IPS DF 4.7 (cell line): ENCODE results near the gene ARHGEF1.

Experiments
- DNase-seq: peaks from one replicate; pipeline ENCODE4 v3.0.0-alpha.2; 2013; ENCODE audit warnings: low spot score; ENCODE audit errors: extremely low read depth

ARHGEF1 gene

DNA sequence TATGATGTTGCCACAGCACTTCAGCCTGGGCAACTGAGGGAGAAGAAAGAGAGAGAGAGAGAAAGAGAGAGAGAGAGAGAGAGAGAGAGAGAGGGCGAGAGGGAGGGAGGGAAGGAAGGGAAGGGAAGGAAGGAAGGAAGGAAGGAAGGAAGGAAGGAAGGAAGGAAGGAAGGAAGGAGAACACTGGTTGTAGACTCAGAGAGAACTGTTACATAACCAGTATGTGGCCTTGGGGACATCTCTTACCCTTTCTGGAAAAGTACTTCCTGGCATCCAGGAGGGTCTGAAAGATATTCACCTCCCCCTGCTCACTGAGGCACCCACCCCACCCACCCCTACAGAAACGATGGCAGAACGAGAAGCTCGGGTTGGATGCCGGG is 2.7 kb upstream of the ARHGEF1 start:
- no peak for DNase-seq

DNA sequence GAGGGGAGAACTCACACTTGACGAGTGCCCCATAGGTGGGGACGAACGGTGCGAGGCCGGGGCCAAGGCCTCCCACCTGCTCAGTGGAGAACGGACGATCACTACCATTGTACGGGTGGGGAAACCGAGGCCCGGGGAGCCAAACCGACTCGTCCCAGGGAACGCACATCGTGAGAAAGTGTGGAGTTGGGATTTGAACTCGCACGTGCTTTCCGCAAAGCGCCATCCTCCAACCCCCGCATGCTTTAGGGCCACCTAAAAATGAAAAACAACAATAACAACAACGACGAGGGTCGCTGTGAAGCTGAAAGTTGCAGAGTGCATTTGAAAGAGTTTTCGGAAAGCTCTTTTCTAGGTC is 458 bp downstream of the ARHGEF1 start:
- no peak for DNase-seq

DNA sequence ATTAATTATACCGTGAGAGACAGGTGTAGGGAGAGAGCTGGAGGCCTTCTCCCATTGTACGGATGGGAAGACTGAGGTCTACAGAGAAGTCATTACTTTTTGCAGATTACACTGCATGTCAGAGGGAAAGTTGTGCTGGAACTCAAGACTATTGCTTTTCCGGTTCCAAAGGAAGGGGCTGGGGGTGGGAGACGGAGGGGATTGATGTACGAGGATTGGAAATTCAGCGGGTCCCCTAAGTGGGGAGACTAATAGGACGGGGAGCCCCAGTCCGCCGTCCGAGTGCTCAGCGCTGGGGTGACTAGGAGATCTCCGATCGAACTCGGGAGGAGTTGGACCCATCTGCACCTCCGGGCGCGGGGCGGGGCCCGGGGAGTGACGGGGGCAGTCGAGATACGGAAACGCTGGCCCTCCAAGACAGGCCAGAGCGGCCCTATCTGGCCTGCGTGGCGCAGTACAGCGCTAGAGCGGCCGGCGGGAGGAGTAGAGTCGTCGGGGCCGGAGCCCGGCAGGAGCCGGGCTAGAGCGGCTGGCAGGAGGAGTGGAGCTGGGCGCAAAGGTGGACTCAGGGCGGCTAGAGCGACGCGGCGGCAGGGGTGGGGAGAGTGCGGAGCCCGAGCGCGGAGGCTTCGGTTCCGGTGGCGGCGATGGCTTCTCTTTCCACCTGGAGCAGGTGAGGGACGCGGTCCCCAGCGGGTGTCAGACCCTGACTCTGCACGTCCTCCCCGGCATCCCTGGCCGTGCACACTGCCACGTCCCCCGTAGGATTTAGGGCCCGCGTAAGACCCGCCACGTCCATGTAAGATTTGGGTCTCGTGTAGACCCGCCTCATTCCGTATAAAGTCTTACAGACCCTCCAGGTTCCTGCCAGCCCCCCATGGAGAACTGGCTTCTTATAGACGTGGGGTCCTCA is 1.1 kb downstream of the ARHGEF1 start:
- no peak for DNase-seq

DNA sequence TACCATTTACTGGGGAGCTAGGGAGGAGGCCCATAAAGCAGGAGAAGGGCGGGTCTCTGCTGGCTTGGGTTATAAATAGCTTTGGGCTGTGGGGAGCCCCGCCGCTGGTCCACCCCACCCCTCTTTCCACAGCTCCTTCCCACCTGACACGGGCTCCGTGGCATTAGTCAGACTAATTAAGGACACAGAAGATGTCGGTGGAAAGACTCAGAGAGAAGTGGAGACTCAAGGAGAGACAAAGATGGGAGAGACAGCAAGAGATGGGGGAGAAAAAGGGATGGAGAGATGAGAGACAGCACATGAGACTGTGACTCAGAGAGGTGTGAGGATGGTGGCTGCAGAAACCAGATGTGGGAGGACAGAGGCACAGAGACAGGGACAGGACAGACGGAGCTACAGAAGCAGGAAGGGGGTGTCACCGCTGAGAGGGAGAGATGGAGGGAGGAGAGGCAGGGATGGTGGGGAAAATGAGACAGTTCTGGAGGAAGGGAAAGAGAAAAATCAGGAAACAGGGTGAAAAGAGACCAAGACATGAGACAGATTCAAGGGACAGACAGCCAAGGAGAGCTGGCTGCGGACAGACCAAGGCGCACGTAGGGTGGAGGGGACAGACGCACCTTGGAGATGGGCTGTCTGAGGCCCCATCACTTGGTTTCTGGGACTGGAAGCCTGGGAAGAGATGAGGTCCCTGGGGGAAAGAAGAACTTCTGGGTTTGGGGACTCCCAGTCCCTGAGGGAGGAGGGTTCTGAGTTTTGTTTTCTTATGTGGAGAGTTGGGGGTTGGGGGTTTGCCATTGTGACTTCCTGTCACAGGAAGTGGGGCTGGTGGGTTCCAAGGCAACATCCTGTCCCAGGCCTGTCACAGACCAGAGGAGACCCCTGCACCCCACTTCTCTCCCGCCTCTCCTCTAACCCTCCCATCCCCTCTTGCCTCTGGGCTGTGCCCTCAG is 4.1 kb downstream of the ARHGEF1 start:
- no peak for DNase-seq

DNA sequence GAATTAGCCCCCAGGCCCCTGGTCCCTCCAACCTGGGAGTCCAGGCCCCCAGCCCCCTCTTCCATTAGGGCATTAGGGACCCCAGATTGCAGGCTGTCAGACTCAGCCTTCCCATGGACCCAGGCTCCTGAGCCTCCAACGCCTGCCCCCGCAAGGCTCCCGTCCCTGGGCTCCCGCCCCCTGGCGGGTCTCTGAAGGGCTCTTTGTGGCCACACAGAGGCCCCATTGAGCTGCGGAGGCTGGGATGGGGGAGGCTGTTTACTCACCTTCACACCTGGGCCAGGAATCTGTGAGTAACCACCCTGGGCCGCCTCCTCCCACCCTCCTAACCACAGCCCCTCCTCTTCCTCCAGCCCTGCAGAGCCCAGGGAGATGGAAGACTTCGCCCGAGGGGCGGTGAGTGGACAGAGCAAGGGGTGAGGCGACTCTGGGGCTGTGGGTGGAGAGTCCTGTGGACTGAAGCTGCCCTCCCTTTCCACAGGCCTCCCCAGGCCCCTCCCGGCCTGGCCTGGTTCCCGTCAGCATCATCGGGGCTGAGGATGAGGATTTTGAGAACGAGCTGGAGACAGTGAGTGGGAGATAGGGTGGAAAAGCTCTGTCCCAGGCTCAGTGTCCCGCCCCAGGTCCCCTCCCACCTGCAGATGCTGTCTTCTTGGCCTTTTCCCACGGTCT is 4.9 kb downstream of the ARHGEF1 start:
- DNase-seq = no peak

DNA sequence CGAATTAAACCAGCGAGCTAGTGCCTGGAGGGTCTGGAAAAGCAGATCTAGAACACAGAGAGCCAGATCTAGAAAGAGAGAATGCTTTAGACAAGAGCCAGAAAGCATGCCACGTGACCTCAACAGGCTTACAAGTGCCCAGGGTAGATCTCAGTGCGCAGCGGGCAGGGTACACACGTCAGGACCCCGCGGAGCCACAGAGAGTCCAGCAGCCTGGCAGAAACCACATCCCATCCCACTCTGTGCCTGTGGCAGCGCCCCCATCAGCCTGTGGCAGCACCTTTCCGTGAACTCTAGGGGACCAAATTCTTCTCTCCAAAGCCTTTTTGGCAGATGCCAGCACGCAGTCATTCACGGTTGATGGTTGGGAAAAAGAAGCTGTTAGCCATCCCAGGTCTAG is 5.9 kb downstream of the ARHGEF1 start:
- DNase-seq = no peak

DNA sequence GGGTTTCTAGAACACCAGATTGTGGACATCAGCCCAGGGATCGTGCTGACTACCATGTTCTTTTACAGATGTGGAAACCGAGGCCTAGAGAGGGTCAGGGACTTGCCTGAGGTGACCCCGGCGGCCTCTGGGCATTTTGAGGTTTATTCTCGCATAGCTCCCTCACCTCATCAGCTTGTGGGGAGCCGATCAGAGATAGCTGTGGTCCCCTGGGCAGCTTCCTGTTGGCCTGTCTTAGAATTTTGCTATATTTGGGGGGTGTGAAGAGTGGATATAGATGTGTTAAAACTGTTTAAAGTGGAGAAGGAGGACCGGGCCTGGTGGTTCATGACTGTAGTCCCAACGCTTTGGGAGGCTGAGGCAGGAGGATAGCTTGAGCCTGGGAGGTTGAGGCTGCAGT is 6.9 kb downstream of the ARHGEF1 start:
- no peak for DNase-seq

DNA sequence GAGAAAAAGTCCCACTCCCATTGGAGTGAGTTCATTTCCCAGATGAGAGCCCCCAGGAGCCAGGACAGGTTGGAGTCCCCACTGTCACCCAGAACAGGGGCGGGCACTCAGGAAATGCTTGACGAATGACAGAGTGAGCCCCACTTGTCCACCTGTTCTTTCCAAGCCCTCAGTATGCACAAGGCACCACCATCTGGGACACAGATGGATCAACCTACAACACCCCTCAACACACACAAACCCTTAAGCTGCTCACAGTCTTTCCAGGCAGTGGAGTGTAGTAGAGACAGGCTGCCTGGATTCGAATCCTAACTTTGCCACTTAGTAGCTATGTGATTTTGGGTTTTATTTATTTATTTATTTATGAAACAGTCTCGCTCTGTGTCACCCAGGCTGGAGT is 8.0 kb downstream of the ARHGEF1 start:
- DNase-seq = no peak

DNA sequence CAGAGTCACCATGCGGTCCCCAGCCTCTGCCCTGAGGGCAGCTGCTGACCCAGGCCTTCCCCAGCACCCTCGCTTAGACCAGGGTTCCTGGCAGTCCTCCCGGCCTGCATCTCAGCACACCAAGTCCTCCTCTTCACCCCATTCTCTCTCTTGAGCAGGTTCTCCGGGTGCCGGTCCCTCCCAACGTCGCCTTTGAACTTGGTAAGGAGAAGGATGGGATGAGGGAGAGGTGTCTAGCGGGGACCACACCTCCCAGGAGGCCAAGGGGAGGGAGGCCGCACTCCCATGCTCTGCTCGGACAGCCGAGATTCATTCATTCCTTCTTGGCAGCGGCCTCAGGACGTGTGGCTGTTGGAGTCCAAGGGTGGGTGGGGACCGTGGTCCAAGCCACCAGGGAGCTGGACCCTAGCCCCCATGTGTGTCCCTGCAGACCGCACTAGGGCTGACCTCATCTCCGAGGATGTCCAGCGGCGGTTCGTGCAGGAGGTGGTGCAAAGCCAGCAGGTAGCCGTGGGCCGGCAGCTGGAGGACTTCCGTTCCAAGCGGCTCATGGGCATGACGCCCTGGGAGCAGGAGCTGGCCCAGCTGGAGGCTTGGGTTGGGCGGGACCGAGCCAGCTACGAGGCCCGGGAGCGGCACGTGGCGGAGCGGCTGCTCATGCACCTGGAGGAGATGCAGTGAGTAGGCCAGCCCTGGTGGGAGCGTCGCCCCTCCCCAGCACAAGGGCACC is 9.4 kb downstream of the ARHGEF1 start:
- no peak for DNase-seq

DNA sequence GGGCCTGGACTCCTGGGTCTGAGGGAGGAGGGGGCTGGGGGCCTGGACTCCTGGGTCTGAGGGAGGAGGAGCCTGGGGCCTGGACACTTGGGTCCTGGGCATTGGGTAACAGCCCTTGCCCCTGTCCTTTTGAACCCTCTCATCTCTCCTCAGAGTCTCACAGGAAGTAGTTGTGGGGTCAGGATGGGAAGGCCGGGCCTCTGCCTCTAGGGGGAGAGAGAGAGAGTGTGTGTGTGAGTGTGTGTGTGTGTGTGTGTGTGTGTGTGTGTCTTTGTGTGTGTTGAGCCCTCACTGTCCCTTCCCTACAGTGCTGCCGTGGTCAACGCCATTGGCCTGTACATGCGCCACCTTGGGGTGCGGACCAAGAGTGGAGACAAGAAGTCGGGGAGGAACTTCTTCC is 10.9 kb downstream of the ARHGEF1 start:
- no peak for DNase-seq

DNA sequence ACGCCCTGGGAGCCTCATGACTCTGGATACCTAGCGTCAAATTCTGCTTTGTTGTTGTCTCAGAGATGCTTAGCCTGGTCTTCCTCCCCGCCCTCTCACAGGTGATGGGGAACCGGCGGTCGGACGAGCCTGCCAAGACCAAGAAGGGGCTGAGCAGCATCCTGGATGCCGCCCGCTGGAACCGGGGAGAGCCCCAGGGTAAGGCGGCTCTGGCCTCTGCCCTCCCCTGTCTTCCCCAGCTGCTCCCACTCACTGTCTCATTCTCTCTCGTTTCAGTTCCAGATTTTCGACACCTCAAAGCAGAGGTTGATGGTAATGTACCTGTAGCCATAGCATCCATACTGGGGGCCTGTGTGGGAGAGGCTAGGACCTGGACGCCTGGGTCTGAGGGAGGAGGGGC is 11.4 kb downstream of the ARHGEF1 start:
- no peak for DNase-seq

DNA sequence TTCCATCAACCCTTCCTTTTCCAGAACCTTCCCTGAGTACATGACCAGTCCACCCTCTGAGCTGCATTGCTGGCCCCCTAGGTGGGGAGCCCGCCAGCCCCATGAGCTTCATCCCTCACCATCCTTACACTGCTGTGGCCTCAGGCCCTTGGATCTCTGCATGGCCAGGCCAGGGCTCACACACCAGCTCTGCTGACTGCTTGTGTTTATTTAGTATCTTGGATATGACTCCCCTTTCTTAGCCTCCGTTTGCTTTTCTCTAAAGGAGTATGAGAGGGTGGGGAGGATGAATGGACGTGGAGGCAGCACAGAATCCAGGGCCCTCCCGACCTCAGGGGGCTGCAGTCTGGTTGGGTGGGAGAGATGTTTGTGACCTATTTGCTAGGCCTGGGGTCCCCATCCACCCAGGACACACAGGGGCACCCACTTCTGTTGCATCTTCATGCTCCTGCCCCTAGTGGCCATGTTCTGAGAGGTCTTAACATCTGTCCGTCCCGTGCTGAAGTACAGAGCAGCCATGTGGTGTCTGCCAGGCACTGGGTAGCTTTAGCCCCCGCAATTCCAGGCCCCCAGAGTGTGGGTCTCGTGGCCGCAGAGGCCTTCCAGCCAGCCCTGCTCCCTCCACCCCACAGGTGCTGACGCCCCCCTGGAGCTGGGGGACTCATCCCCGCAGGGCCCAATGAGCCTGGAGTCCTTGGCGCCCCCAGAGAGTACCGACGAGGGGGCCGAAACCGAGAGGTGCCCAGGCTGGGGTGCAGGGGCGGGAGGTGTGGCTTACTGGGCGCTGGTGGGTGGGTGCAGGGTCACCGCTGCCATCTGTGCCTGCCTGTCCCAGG is 13.0 kb downstream of the ARHGEF1 start:
- no peak for DNase-seq

DNA sequence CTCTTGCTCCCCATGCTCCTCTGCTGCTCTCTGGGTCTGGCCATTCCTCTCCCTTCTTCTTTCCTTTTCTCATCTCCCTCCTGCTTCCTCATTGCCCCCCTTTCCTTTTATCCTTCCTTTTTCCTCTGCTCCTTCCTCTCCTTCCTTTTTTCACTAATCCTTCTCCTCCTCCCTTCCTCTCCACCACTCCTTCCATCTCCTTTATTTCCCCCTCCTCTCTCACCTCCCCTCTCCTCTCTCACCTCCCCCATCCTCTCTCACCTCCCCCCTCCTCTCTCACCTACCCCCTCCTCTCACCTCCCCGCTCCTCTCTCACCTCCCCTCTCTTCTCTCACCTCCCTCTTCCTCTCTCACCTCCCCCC is 13.6 kb downstream of the ARHGEF1 start:
- no peak for DNase-seq

DNA sequence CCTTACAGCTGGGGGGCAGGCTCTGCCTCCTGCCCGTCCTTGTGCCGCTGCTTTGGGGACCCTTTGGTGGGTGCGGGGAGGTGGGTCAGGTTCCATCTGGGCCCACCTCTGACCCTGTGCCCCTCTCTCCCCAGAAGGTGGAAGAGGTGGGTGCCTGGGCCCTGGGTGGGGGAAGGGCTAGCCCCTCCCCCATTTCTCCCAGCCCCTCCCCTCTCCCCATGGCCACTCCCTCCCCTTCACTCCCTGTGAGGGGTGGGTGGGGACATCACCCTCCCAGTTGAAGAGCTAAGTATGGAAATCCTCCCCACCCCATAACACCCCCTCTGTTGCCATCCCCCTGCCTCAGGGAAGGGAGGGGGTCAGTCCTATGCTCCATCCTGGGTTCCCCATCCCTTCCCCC is 14.2 kb downstream of the ARHGEF1 start:
- DNase-seq = no peak

DNA sequence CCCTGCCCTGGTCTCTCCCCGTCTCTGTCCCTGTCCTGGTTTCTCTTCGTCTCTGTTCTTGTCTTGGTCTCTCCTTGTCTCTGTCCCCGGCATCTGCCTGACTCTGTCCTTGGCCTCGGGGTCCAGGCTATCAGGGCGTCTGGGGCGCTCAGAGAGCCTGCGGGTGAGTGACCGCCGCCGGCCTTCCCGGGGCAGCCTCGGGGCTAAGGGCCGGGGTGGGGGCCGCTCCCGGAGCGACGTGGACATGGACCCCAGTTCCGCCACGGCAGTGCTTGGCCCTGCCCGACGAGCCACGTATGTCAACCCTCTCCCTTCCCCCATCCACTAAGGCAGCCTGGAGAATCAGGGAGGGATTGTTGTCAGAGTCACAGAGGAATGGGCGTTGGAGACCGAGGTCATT is 14.8 kb downstream of the ARHGEF1 start:
- no peak for DNase-seq

DNA sequence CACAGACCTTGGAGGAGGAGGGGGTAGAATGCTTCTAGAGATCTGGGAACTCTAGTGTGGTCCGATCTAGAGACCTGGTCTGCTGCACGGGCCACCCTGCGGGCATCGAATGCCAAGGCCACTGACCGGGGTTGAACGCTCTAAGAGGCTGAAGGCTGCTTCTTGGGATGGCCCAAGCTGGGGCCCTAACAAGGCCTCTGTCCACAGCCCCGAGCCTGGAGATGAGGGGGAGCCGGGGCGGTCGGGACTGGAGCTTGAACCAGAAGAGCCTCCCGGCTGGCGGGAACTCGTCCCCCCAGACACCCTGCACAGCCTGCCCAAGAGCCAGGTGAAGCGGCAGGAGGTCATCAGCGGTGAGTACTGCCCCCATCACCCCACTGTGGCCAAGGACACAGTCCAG is 15.3 kb downstream of the ARHGEF1 start:
- no peak for DNase-seq

DNA sequence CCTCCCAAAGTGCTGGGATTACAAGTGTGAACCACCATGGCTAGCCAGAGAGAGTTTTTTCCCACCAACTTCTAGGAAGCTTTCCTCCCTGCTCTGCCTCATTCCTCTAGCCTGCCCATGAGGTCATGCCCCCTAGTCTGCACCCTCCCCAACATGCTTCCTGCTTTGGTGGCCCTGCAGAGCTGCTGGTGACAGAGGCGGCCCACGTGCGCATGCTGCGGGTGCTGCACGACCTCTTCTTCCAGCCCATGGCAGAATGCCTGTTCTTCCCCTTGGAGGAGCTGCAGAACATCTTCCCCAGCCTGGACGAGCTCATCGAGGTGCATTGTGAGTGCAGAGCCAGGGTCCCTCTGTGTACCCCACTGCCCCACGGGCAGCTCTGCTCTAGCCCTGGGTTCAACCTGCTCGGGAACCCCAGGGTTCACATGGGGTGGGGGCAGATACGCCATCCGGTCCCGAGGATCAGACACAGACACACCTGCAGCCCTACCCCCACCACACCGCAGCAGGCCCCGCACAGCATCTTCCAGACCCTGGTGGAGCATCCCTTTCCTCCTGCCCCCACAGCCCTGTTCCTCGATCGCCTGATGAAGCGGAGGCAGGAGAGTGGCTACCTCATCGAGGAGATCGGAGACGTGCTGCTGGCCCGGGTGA is 18.9 kb downstream of the ARHGEF1 start:
- DNase-seq = no peak

DNA sequence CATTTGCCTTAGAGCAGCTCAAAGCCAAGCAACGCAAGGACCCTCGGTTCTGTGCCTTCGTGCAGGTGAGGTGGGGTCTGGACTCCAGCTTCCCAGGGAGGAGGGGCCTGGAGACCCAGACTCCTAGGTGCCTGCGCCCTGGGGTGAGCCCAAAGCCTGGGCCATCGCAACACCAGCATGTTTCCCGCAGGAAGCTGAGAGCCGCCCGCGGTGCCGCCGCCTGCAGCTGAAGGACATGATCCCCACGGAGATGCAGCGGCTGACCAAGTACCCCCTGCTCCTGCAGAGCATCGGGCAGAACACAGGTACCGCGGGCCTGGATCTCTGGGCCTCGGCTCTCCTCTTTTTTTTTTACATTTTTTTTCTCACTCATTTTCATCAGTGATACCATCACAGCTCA is 19.6 kb downstream of the ARHGEF1 start:
- DNase-seq = no peak

DNA sequence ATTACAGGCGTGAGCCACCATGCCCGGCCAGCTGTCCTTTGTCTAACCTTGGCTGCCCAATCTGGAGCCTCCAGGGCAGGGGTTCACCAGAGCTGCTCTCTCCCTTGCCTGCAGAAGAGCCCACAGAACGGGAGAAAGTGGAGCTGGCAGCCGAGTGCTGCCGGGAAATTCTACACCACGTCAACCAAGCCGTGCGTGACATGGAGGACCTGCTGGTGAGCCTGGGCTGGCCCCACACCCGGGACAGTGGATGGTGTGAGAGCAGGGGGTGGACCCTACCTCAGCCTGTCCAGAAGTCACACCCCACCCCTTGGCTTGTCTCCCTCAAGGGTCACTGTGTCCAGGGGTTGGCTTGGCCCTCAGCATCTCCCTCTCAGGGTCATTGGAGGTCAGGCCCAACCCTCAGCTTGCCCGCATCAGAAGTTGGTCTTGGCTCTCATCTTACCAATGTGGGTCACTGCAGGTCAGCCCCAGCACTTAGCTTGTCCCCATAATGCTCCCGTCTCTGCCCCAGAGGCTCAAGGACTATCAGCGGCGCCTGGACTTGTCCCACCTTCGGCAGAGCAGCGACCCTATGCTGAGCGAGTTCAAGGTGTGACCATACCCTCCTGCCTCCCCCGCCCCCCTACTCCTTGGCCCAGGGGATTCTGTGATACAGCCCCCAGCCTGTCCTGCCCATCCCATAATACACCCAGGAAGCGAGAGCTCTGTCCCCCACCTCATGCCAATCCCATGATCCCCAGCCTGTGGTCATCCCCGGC is 20.4 kb downstream of the ARHGEF1 start:
- DNase-seq = no peak
